Right lobe of liver (tissue), 4 donors: ENCODE data around the gene KIF19.

Experiments used
- POLR2A ChIP-seq: fragments of 450-650 bp; IDR thresholded peaks from one replicate; pipeline ENCODE4 v1.6.1; 2017; ENCODE audit warnings: antibody characterized with exemption, mild to moderate bottlenecking
- TF ChIP-seq, protein P1 (sequence below), 4 donors: fragments of 200-600 bp in 3 of 4; fragments of 450-650 bp in 1 of 4; IDR thresholded peaks; one replicate each; pipeline versions ENCODE4 v1.5.1 to v1.8.0; 2016 to 2022; ENCODE audit warnings: antibody characterized with exemption in 4 of 4, mild to moderate bottlenecking in 2 of 4
- donor health status: DM: no; HTN: no; CAD: no.
- donor health status: DM: no; HTN: no; CAD: no.
- donor health status: DM: no; HTN: yes; CAD: no.

- TF ChIP-seq, protein P1, sequence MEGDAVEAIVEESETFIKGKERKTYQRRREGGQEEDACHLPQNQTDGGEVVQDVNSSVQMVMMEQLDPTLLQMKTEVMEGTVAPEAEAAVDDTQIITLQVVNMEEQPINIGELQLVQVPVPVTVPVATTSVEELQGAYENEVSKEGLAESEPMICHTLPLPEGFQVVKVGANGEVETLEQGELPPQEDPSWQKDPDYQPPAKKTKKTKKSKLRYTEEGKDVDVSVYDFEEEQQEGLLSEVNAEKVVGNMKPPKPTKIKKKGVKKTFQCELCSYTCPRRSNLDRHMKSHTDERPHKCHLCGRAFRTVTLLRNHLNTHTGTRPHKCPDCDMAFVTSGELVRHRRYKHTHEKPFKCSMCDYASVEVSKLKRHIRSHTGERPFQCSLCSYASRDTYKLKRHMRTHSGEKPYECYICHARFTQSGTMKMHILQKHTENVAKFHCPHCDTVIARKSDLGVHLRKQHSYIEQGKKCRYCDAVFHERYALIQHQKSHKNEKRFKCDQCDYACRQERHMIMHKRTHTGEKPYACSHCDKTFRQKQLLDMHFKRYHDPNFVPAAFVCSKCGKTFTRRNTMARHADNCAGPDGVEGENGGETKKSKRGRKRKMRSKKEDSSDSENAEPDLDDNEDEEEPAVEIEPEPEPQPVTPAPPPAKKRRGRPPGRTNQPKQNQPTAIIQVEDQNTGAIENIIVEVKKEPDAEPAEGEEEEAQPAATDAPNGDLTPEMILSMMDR (IDR thresholded peaks at IDR 0.05), result no peak
- TF ChIP-seq POLR2A, result no peak
Measured at GRCh38 chr17:74350486-74350885, 24.5 kb downstream of the KIF19 start.
